ENCODE results near the gene TLN1.
A peak's percentile ranks its signal among the peaks of the same experiment; 100 is the strongest.

Gene TLN1

DNA sequence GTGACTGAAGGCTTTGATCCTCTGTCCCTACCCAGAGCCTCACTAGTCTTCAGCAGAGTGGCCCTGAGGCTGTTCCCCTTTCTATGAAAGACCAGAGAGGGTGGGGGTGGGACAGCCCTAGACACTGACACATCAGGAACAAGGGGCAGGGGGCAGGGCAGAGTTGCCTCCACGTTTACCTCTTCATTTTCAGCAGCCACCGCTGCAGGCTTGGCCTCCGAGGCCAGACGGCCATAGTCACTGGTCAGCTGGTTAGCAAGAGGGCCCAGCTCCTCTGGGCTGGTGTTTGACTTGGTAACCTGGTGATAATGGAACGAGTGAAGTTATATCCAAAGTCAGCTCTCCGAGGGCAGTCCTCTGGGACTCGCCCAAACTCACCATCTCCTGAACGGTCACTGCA lies 26.6 kb downstream of the TLN1 start:
- DNase-seq, result no peak

DNA sequence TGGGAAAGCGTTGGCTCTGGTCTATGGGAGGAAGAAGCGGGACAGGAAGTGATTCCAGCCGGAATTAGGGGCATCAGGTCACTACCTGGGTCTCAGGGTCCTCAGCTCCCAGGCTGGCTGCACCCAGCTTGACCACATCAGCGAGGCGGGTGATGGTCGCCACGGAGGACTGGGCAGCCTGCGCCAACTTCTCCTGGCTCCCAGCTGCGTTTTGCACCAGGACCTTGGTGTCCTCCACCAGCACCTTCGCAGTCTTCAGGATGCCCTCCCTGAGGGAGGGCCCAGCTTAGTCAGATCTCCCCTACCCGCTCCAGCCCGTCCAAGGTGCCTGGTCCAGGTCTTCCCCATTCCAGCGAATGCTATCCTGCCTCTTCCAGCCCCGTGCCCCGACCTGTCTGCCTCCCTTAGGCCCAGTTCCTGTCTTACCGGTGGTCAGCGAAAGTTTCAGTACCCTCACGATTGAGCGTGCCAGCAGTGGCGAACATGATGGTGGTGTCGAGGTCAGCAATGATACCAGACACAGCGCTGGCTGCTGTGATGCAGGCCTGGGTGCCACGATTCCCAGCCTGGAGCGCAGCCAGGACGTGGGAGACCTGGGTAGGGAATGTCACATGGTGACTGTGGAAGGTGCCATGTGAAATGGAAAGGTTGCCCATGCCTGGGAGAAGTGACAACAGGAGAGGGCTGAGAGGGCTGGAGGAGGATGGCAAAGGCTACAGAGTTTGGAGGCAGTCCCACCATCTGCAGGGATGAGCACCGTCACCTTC lies 27.9 kb downstream of the TLN1 start:
- DNase-seq, result no peak

DNA sequence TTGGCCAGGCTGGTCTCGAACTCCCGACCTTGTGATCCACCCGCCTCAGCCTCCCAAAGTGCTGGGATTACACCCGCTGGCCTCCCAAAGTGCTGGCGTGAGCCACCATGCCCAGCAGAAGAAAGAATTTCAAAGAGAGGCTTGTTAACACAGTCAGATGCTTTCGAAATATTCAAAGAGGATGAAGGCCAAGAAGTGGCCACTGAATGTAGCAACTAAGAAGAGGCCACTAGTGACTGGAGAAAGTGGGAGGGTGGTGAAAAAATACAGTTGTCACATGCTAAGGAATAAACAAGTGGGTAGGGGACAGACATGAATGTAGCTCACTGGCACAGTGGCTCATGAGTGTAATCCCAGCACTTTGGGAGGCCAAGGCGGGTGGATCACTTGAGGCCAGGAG lies 29.3 kb downstream of the TLN1 start:
- DNase-seq, result no peak

DNA sequence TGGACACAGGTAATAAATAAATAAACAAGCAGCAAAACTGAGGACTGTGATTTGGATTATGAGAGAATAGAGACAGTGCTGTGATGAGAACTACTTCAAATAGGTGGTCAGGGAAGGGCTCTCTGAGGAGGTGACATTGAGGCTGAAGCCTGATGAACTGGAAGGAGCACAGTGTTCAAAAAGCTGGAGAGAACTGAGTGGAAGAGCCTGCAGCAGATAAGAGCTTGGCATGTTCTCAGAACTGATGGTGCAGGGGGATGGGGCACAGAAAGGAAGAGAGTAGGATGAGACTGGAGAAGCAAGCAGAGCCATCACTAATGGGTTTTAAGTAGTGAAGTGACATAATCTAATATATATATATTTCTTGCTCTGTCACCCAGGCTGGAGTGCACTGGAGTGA lies 31.1 kb downstream of the TLN1 start:
- no peak for DNase-seq

DNA sequence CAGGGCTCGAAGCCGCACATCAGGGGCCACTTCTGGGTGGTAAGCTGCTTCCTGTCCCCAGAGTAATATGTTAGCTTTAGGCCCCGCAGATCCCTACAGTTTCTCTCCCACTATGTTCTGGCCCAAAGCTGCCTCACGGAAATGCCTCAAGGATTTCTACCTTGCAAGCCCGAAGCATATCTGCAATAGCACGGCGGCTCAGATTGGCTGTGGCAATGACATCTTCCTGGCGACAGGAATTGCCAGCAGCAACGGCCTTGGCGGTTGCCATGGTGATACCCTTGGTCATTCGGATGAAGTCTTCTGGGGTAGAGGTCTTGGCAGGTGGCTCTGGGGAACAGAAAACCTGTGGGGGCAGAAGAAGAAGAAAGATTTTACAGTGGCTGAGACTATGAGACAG lies 32.0 kb downstream of the TLN1 start:
- DNase-seq, result no peak

DNA sequence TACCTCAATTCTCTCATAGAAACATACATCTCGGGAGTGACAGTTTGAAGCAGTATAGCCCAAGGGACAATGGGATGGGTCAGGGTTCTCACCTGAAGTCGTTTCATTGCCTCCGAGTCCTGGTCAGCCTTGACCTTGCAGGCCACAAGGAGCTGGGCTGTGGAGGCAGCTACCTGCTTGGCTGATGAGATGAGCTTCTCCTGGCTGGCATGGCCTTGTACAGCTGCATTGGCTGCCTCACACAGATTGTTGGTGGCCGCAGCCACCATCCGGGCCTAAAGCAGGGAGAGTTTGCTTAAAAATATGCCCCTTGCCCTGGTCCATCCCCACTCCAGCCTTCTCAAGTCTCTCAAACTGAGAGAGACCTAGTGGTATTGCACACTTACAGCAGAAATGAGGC lies 33.8 kb downstream of the TLN1 start:
- DNase-seq, result no peak

DNA sequence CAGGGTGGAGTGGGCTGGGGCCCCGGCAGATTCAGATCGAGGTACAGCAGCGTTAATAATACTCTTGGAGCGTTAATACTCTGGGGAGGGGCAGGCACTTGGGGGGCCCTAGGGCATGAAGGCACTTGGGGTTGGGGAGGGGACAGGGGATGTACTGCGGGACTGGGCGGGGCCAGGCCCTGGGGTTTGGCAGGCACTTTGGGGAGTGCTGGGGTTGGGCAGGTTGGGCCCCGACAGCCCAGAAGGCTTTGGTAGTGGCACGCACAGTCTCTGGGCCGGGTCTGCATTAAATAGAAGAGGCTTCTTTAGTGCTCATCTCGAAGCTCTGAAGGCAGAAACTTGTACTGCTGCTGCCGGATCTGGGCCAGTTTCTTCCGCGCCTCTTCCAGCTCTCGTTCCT lies 34.5 kb downstream of the TLN1 start:
- DNase-seq, result no peak

DNA sequence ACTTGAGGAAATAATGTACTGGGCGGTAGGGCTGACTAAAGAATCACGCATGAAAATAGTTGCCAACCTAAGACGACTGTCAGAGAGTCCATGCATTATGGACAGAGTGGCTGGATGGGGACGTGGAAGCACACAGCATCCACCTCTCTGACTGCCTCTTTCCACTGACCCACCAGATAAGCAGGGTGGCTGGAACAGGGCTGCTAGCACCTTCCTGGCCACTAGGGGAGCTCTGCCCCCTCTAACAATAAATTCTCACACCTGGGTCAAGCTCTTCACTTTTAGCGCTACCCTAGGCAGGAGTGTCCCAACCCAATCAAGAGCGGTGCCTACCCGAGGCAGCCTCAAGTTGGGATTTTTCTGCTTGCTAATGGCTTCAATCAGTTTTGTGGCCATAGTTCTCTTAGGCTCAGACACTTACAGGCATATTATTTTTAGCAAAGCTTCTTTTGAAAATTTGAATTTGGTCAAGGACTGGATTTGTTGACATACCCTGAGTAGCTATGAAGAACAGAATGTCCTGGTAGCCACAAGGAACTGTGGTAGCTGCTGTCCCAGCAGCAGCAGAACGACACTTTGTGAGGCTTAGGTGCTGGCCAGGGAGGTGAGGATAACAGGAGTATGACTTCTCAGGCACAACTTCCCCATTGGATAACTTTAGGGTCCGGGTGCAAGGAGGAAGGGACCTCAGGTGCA lies 35.3 kb downstream of the TLN1 start:
- DNase-seq, result peak; percentile 60 to 72

DNA sequence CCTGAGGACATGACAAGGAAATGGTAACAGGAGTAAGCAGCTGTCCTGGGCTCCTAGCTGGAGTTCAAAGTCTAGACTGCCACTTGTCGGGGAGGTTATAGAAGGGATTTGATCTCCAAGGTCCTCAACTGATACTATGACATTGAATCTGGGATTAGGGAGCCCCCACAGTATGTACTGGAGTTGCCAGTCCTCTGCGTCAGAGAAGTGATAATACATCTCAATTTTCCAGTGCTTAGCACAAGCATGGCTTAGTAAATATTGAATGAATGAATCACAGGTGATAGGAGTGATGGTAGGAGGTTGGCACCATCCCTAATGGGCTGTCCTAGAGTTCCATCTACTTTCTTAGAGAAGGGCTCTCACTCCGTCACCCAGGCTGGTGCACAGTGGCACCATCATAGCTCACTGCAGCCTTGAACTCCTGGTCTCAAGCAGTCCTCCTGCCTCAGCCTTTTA lies 36.0 kb downstream of the TLN1 start:
- DNase-seq, result no peak

DNA sequence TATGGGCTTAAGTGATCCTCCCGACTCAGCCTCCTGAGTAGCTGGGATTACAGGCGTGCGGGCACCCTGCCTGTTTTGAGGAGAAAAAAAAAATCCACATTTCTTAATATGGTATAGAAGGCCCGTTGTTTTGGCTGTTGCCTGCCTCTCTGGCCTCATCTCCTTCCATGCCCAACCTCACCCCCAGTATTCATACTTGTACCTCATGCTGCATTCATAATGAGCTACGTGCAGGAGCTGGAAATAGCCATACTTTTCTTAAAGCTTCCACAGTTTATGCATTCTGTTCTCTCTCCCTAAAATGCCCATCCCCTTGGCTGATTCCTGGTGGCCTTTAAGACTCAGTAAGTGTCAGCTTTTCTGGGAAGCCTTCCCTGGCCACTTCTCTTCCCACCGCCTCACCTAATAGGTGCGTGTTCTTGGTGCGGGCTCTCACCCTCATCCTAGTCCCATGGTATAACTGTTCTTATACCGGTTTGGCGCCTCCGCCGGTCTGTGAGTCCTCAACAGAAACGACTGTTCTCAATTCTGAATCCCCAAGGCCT lies 40.2 kb downstream of the TLN1 start:
- no peak for DNase-seq

DNA sequence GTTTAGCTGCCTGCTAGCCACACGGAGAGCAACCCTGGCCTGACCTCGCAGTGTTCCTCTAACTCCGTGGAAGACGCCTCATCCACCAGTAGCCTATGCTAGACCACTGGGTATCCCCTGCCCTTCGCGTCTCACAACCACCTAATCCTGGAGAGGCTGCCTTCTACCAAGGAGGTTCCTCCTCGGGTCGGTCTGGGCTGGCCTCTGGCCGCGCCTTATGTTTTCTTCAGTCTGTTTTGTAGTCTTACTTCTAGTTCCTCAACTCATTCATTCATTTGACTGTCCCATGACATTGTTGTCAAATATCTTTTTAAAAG lies 40.7 kb downstream of the TLN1 start:
- DNase-seq, result no peak

DNA sequence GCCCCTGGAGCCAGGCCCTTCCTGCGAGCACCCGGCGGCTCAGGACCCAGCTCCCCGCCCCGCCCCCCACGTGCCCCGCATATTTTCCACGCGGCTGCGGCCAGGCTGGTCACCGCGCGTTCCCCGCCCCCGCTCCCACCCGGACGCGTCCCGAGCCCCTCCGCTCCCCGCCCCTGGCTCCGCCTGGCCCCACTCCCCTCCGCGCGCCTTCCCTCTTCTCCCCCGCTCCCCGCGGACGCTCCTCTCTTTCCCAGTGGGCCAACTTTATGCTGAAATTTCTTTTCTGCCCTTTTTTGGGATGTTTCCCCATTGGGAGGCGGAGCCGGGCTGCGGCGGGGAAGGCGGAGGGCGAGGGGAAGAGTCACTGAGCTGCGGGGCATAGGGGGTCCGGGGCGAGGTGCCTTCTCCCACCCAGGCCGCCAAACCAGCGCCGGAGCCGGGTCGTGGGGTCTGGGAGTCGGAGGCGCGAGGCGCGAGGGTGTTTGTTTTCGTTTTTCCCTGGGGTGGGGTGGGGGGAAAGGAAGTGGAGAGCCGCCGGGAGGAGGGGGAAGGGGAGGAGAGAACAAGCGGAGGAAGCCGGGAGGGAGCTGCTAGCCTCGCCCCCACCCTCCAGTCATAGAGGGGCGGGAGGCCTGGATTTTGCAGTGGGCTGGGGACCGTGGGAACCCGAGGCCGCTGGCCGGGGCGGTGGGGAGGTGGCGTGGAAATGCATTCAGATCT lies 41.2 kb downstream of the TLN1 start:
- peak in 1 of 2 donors; percentile 37 for DNase-seq

DNA sequence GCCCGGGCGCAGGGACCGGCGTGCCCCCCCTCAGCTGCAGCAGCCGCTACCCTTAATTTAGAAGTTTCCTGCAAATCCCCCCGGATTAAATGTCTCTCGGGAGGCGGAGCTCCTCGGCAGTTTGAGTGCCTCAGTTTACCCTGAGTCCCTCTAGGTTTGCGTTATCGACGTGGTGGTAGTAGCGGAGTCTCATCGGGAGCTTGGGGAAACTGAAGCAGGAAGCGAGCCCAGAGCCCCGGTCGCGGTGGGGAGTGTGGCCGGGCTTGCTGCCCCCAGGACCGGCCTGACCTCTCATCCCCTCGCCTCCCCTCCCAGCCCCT lies 41.7 kb downstream of the TLN1 start:
- no peak for DNase-seq

DNA sequence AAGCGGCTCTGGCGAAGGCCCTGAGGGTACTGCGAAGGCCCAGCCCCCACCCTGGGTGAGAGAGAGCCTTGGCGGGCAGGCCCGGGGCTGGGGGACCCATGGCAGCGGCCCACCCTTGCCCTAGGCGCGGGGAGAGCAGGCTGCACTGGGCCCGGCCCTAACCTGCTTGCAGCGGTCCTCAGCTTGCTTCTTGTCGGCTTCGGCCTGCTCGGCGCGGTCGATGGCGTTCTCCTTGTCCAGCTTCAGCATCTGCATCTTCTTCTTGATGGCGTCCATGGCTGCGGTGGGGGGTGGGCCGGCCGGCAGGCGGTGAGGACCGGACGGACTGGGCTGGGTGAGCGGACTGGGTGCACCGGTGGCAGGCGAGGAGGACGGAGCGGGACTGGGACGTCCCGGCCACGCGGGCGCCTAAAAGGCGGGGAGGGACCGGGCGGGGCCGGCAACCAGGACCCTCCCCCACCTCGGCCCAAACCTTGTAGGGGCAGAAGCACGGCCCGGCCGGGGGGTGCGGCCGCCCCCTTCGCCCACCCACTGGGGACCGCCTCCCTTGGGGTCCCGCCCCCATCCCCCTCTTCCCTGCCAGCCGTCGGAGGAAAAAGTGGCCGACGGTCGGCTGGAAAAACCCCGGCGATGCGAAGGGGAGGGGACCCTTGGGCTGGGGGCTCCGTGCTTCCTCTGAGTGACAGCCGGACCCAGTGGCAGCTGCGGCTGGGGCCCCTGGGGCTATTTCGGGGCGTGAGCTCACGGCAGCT lies 42.3 kb downstream of the TLN1 start, which contains the start of gene TPM2:
TSS of gene TPM2 (minus strand) at position 384 of the 752 bp plus-strand sequence. CDS start at position 276, 108 bp downstream.
- DNase-seq, result no peak

DNA sequence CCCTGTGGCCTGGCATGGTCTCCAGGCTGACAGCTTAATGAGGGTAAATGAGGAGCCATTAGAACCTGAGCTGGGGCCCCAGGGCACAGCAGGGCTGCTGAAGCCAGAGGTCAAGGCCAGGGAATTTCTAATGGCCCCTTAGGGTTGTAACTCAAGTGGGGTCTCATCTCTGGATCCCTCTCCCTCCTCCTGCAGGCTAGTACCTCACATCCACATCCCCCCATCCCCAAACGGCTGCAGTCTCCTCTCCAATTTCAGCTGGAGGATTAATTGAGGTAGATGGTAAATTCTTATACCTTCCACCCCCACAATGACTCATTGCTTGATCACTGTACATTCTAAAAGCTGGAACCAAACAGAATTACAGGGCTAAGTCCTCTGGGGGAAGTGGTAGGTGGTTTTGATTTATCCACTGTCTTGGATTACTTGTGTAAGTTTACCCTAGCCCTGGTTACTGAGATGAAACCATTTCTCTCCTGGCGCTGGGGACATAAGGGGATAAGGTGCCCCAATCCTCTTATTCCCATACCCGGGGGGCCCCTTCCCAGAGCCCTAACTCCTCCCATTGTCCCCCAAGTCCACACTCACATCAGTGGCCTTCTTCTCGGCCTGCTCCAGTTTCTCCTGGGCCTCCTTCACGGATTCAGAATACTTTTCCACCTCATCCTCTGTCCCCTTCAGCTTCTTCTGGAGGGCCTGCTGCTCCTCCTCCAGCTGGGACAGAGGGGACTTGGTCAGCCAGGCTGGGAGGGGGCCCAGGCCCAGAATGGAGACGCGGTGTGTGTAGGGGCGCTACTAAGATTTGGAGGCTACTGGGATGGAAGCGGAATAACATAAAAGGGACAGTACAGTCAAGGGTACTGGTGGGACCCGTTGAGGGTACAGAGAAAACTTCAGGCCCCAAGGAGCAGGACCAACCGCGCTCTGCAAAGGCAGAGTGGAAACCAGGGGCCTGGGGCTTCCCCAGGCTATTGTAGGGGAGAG lies 43.1 kb downstream of the TLN1 start:
- no peak for DNase-seq

DNA sequence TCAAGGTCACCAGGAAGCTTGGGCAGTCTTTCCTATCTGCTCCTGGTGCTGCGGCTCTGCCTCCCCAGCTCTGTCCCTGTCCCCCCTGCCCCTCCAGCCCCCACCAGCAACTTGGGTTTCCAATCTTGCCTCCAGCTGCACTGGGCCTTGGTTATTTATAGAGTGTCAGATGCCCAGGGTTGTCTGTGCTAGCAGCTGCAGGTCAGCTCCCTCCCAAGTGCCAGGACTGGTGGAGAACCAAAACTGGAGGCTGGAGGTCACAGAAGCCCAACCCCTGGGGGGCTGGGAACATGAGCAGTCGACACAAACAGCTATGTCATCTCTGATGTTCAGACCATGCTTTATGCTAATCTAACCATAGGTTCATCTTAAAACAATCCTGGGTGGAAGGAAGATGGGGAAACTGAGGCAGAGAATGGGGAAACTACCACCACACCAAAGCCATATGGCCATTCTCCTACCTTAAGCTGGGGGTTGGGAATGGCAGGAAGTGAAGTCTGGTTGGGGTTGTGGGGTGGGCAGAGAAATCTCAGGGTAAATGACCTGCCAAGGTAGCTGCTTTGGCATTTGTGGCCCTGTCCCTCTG lies 43.9 kb downstream of the TLN1 start:
- DNase-seq, result no peak

DNA sequence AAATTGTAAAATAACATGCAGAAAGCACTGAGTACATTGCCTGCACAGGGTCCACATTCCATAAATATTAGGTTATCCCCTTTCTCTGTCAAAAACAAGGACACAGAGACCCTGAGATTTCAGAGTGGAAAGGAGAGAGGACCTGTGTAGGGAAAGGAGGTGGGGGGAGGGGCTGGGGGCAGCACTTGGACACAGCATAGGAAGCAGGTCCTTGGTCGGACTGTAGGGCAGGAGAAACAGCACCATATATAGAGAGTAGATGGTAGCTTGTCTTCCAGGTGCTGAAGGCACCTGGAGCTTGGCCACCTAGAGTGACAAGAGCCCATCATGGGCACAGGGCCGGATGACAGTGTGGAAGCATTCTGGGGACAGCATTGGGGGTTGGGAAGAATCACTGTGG lies 44.7 kb downstream of the TLN1 start:
- DNase-seq, result no peak

DNA sequence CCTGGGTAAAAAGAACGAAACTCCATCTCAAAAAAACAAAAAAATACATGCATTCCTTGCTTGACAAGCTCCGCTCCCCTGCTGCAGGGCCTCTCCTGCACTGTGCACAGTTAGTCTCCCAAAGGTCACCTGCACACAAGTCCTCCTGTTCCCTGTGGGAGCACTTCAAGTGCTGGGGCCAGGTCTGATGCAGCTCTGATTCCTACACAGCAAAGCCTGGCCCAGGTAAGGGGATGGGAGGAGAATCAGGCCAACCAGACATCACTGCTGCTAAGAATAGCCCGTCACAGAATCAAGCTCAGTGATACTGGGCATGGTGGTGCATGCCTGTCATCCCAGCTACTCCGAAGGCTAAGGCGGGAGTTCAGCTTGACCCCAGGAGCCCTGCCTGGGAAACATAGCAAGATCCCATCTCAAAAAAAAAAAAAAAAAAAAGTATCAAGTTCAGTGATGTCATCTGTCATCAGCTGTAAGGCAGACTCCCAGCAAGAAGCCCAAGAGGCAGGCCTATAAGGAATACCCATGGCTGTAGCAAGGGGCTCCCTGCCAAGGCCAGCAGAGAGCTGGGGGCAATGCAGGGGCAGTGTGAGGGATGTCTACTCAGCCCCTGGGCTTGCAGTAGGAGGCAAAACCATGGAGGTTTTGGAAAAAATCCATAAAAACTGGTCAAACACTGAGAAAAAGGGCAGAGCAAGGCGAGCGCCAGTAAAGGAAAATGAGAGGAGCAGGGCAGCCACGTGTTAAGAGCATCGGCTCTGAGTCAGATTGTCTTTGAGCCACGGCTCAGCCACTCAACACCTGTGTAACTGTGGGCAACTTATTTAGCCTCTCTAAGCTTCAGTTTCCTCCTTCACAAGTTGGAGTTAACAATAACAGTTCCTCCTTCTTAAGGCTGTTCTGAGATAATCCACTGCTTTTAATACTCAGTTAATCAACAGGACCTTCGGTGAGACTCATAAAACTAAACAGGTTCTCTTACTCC lies 45.5 kb downstream of the TLN1 start:
- no peak for DNase-seq

DNA sequence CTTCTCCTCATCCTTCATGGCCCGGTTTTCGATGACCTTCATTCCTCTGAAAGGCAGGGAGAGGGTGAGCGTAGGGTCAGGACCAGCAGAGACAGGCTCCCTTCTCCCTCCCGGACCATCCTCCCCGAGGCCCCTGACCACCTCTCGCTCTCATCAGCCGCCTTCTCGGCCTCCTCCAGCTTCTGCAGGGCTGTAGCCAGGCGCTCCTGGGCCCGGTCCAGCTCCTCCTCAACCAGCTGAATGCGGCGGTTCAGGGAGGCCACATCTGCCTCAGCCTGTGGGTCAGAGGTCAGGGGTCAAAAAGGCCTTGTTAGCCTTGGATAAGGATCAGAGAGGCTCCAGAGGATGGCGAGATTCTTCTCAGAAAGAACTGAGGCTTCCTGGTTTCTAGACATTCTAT lies 46.5 kb downstream of the TLN1 start:
- DNase-seq, result no peak

DNA sequence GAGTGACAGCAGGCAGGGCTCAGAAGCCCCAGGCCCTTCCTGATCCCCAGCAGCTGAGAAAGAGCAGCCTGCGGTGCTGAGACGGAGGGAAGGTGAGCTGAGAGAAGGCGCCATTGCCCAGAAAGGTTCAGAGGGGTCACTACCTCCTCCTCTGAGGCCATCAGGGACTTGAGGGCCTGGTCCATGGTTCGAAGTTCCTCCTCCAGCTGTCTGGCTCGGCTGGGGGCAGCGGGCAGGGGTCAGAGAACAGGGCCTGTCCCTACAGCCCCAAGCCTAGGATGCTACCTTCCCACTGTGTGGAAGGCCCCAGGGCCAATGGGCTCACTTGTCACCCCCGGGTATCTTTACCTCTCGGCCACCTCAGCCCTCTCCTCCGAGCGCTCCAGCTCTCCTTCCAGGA lies 47.1 kb downstream of the TLN1 start:
- no peak for DNase-seq

Data from CD4-positive, alpha-beta T cell treated with Interferon alpha-2 for 1 hour (primary cell).